HuH-7 (cell line): ENCODE data around the gene RNASE13.
"Not testable (repeated sequence)": the region's sequence is repeated elsewhere in the genome, so short reads cannot be mapped to it uniquely, and the experiment has no call there.

Experiments used
- DNase-seq: peaks from one replicate; pipeline ENCODE4 v3.0.0; 2011; ENCODE audit warnings: low spot score

RNASE13 gene

GRCh38 chr14:21022686-21023085, 11.9 kb downstream of the RNASE13 start:
- DNase-seq: no peak

DNA sequence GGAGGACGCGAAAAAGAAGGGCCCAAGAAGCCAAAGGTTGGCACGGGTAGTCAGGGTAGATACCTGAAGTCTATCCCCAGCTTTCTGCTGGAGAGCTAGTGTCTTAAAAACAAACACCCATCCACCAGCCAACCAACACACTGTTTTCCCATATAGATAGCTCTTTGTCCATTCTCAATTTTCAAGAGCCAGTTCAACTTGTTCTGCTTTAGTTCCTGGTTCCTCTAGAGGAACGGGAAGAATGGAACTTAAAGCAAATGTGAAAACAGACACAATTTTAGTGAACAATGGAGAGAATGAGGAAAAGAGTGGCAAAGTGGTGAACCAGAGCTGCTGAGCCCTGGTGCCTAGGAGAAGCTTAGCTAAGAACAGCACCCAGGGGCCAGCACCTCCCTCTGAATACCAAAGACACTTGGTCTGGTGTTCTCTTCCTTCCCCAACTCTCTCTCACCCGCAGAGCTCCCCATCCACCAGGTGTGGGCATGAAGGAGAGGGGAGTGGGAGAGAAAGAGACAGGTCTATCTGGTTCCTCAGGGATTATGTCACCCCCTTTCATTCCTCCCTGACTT, 13.5 kb downstream of the RNASE13 start:
- no peak for DNase-seq

DNA sequence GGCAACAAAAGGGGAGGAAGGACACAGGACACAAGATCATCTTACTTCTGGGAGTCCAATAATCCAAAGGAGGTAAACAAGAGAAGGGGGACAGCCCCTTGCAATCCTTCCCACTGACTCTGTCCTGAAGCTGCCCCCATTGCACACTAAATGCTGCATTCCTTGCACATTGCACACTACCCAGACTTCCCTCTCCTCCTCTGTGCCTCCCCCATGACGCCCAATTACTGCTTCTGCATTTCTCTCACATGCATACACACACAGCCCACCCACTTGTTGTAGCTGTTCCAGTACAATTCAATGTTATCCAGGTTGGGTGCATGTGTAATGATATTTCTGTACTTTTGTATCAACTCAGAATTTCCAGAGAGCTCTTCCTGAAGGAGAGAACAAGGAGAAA, 15.2 kb downstream of the RNASE13 start:
- no peak for DNase-seq

GRCh38 chr14:21018781-21019180, 15.8 kb downstream of the RNASE13 start:
- no peak for DNase-seq

- DNase-seq: no peak
Observed at GRCh38 chr14:21018286-21018685, 16.3 kb downstream of the RNASE13 start.

DNA sequence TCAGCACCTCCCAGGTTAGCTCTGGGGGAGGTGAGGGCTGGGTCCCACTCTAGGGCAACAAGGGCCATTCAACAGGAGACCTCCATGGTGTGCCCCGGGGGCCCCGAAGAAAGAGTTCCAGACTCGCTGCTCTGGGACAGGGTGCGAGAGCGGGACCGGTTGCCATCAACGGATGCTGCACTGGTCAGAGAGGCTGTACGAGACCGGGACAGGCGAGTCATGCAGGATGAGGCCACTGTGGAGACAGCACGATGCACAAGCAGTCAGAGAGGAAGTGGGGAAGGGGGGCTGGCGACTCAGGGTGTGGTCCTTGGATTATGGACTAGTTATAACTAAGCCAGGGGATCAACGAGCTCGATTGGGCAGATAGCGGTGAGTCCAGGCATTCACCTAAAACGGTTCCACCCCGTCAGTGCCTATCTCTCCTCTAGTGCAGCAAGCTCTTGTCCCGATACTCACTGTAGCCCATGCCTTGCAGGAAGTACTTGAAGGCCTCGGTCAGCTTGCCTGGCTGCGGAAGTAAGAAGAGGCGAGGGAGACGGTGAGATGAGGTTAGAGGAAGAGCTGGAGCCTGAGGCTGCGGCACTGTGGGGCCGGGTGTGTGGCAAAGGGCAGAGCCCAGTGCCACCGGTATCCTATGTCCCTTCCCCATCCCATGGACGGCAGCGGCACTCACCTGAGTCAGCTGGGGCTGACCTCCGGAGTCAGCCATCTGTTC, 16.9 kb downstream of the RNASE13 start:
- no peak for DNase-seq

- no peak for DNase-seq
Observed at GRCh38 chr14:21016413-21017190, 18.0 kb downstream of the RNASE13 start.

- DNase-seq: no peak
Observed at GRCh38 chr14:21015312-21015711, 19.3 kb downstream of the RNASE13 start.

DNA sequence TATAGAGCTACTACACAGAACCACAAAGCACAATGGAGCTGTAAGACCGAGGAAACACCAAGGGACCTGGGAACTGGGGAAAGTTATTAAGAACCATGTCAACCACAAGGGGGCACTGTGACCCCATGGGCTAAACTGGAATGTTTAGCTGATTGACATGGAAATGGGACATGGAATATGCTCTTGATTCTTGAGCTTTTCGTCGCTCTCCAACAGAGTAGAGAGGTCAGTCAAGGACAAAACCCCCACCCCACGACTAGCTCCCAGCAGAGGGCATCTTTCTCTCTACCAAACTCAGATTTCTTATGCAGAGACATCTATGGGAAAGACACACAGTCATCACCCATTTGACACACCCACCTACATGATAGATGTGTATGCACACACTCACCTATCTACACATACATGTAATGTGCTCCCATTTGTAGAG, 19.8 kb downstream of the RNASE13 start:
- peak; percentile 74 for DNase-seq

GRCh38 chr14:21011136-21011535, 23.5 kb downstream of the RNASE13 start:
- DNase-seq: no peak

DNA sequence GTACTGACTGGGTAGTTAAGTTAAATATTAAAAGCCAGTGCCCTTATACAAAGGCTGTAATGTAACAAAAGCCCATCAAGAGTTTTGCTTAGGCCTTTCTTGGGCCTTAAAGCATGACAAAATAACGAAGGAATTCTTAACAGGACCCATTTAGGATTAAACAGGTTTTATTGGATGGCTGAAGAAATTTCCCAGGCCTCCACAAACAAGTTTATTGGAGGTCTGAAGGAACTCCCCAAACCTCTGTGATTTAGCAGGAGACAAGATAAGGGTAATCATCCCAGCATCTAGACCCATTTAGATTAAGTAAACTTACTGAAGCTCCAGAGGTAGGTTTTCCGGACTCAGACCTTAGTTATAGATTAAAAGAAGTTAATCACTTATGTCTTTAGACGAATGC, 24.9 kb downstream of the RNASE13 start:
- not testable (repeated sequence) for DNase-seq

DNA sequence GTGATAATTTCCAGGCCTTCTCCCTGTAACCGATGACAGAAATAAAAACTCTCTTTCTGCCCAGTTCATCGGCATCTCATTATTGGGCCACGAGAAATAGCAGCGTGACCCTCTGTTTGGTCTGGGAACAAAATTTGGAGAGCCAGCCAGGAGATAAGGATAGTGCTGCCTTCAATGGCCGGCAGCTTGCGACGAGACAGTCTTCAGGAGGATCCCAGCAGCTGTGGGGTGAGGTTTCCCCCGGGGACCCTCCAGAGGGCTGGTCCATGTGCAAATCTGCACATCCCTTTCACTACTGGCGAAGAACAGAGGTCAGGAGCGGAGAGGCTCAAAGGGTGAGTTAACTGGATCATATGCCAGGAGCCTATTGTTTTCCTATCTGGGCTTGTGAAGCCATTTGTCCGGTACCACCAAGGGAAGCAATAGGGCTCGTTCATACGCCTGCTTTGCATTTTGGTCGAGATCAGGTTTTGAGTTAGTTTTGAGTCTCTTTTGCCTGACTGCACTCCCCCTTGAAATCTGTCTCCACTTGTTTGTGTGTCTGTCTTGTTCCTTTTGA, 30.7 kb downstream of the RNASE13 start:
- no peak for DNase-seq

GRCh38 chr14:21001218-21001617, 33.4 kb downstream of the RNASE13 start:
- no peak for DNase-seq

DNA sequence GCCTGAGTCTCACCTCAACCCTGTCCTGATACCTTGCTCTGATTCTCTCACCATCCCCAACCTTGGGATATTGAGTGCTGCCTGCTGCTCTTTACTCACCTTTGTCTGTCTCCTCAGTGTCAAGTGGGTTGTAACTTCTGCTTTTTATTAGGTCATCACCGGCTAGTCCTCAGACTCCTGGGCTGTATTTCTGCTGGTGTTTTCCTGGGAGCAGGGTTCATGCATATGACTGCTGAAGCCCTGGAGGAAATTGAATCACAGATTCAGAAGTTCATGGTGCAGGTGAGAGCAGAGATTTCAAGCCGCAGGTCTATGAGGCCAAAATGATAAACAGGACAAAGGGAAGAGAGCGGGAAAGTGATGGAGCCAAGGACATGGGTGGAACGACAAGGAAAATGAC, 35.0 kb downstream of the RNASE13 start:
- DNase-seq: no peak

DNA sequence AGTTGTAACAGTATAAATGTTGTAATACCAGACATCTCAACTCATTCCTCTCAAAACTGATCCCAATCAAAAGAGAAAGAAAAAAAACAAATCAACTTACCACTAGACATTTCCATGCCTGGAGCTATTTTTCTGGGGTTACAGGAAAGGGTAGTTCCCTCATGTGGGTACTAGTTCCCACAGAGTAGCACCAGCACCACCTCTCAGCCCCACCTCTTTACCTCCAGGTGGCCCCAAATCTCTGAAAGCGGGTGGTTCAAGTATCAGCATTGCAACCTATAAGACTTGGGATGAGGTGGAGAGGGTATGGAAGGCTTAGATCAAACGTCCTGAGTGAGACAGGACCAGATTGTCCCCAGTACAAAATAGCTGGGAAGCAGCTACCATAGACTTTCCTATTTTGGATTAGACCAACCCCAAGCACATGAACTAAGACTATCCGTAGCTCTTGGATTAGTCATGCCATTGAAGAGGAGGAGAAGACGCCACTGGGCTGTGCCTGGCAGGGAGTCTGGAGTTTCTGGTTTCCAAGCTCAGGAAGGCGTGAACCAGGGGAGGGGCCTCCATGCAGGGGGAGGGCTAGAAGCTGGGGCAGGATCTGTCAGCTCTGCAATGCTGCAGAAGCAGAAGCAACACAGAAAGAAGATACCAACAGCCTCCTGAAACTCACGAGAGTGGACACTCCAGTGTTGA, 35.8 kb downstream of the RNASE13 start, which contains the start of gene SLC39A2:
Gene SLC39A2, plus strand, starts transcription at position 620 of the 693 bp plus-strand sequence. CDS start 154 bp downstream, outside the sequence.
- no peak for DNase-seq

GRCh38 chr14:20998139-20998538, 36.5 kb downstream of the RNASE13 start:
- DNase-seq: no peak

DNA sequence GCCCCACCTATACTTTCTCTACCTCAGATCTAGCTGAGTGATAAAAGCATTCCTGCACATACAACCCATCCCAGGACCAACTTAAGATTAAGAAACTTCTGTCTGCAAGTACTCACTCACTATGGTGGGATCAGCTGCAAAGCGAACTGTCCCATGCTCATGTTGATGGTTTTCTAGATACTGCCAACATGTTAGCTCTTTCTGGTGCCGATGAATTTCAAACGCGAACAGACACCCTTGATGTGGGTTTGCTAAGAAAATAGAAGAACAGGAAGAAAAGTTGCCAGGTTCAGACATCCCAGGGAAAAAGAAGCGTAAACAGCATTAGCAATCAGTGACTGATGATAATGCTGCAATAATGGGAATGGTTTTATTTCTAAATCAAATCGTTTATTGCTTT, 37.0 kb downstream of the RNASE13 start:
- no peak for DNase-seq

- DNase-seq: no peak
Observed at GRCh38 chr14:20997115-20997514, 37.5 kb downstream of the RNASE13 start.

DNA sequence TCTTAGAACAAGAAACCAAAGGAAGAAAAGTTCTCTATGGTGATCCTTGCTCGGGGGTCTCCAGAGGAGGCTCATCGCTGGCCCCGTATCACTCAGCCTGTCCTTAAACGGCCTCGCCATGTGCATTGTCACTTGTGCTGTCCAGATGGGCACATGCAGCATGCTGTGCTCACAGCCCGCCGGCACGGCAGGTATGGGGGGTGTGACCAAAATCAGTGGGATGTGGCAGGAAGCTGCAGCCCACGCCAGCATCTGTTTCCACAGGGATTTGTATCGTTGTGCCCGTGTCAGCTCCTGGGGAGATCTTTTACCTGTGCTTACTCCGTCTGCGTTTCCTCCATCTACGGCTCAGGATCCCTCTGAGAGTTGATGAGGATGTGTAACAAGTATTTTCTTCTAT, 38.1 kb downstream of the RNASE13 start:
- DNase-seq: no peak

GRCh38 chr14:20989787-20990600, 44.6 kb downstream of the RNASE13 start, which contains the start of gene METTL17:
Gene METTL17 (plus strand): TSS chr14:20989980. CDS start chr14:20990003, 23 bp downstream.
- DNase-seq: peak; percentile 86

GRCh38 chr14:20989471-20989786, 45.2 kb downstream of the RNASE13 start:
- no peak for DNase-seq
